Measurements from ENCODE around the gene ZDHHC14.

DNA sequence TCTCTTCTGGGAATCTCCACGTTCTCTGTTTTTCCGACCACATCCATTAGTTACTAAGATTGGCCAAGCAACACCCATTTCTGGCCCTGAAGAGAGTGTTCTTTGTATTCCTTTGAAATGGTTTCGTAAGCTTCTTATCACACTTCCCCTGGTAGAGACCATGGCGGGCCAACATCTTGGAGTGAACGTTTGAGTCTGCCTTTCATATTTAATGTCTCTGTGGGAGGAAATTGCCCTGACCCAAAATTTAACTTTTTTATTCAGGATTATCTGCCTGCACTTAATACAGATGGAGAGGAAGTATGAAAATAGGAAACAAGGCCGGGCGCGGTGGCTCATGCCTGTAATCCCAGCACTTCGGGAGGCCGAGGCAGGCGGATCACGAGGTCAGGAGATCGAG, 265.0 kb downstream of the ZDHHC14 start:
- TF ChIP-seq, protein P1, sequence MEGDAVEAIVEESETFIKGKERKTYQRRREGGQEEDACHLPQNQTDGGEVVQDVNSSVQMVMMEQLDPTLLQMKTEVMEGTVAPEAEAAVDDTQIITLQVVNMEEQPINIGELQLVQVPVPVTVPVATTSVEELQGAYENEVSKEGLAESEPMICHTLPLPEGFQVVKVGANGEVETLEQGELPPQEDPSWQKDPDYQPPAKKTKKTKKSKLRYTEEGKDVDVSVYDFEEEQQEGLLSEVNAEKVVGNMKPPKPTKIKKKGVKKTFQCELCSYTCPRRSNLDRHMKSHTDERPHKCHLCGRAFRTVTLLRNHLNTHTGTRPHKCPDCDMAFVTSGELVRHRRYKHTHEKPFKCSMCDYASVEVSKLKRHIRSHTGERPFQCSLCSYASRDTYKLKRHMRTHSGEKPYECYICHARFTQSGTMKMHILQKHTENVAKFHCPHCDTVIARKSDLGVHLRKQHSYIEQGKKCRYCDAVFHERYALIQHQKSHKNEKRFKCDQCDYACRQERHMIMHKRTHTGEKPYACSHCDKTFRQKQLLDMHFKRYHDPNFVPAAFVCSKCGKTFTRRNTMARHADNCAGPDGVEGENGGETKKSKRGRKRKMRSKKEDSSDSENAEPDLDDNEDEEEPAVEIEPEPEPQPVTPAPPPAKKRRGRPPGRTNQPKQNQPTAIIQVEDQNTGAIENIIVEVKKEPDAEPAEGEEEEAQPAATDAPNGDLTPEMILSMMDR (optimal IDR thresholded peaks at IDR 0.05 in 1 of 3, IDR thresholded peaks at IDR 0.05 in 1 of 3, conservative IDR thresholded peaks at IDR 0.05 in 1 of 3; ENCODE audit: extremely low read depth in 1 of 3, insufficient read depth in 2 of 3, low read length in 3 of 3), result no peak
- TF ChIP-seq EZH2 (IDR thresholded peaks at IDR 0.05; ENCODE audit: low read length), result no peak
